ENCODE results near the gene OR8U1.

- TF ChIP-seq CTCF (IDR thresholded peaks at IDR 0.05; ENCODE audit: insufficient read depth, low read depth, low read length): no peak
- no peak for TF ChIP-seq EZH2 (IDR thresholded peaks at IDR 0.05; ENCODE audit: insufficient read depth, low read length)
These were observed at the start of gene OR8U1 for GRCh38 chr11:56375324-56375723.
